Fibroblast of skin of right biceps (primary cell): ENCODE results near the gene FBXO11.

Experiments used
- DNase-seq: peaks from one replicate; pipeline ENCODE4 v3.0.0-alpha.2; 2013

Gene FBXO11

DNA sequence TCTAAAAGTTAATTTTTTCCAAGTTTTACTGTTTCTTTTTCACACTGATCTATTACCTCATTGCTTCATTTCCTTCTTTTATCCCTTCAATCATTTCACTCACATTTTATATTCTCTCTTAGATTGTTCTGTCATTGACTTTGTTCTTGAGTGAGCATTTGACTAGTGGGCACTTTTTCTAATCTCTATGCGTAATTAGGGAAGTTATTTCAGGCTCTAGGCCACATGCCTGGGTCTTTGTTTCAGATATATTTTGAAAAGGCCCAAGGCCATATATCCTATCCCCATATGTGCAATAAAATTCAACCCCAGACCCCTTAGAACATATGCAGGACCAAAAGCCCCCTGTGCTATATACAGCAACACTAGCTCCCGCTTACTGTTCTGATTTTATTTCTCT, 62.1 kb downstream of the FBXO11 start:
- DNase-seq: no peak

DNA sequence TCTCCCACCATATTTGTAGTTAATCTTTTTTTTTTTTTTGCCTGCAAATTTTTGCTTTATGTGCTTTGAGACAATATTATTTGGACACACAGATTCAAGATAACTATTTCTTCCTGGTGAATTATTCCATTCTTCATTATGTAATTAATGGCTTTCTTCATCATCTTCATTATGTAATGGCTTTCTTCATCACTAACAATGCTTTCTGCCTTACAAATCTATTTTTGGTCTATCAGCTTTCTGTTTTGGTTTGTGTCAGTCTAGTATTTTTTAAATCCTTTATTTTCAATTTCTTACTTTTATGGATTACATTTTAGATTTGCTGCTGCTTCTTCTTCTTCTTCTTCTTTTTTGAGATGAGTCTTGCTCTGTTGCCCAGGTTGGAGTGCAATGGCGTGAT, 62.9 kb downstream of the FBXO11 start:
- DNase-seq: no peak

DNA sequence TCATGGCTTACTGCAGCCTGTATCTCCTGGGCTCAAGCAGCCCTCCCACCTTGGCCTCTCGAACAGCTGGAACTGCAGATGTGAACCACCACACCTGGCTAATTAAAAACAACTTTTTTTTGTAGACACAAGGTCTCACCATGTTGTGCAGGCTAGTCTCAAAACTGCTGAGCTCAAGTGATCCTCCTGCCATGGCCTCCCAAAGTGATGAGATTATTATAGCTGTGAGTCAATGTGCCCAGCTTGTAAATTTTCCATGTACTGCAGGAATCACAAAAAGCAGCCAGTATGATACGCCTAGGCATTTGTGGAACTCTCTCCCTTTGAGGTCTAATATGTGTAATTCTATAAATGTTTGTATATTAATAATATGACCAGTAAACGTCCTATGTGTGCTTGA, 63.5 kb downstream of the FBXO11 start:
- DNase-seq: no peak

DNA sequence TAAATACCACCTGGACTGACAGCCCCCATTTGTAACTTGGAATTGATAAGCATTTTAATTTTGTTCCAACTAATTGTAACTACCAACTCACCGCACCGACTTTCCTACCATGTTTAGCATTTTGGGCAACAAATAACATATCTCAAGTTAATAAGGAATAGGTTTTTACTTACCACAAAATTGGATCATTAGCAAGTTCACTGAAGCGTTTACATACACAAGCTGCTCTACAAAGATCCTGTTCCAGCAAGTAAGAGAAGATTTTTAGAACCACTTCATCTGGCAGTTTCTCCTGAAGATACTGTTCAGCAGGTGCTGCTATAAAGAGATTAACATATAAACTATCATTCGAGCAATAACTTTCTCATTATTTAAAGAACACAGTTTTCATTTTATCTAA, 67.6 kb downstream of the FBXO11 start:
- DNase-seq: no peak

DNA sequence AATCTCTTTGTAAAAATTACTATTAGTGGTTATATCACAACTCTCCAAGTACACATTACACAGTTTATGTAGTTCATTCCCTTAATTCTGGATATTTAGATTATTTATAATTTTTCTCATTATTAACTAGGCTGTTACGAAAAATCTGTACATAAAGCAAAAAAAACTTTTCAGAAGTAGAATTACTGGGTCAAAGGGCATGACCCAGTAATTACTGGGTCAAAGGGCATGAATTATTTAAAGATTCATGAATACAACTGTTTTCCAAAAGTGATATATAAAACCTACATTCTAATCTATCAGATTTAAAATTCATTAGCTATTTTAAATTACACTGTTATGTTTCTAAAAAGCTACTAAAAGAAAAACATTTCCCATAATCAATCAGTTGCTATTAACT, 68.0 kb downstream of the FBXO11 start:
- no peak for DNase-seq

DNA sequence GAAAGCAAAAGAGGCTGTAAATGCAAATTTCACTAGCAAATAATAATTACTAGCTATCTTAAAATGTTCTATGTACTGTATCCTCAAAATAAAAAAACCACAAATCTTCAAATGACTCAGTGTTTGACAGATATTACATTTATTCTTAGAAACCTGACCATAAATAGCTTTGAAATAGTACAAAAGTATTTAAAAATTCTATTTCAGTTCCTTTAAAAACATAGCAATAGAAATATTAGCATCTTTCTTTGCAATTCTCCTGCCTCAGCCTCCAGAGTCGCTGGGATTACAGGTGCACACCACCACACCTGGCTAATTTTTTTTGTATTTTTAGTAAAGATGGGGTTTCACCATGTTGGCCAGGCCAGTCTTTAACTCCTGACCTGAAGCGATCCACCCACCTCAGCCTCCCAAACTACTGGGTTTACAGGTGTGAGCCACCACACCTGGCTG, 72.8 kb downstream of the FBXO11 start:
- DNase-seq: no peak

DNA sequence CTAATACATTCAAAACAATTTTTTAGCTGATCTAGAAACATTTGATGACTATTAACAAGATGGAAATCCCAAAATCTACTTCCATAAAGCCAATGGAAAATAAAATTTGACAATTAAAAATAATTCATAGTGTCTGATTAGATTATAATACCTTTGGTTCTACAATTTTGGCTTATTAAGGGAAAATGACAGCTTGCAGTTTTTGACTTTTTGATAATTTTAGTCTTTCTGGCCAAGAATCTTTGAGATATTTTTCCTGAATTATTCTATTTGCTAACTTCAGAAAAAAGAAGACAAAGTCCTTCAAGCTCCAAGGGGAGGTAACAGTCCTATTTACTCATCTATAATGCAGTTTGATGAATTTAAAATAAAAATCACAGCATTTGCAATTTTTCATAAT, 83.8 kb downstream of the FBXO11 start:
- no peak for DNase-seq

DNA sequence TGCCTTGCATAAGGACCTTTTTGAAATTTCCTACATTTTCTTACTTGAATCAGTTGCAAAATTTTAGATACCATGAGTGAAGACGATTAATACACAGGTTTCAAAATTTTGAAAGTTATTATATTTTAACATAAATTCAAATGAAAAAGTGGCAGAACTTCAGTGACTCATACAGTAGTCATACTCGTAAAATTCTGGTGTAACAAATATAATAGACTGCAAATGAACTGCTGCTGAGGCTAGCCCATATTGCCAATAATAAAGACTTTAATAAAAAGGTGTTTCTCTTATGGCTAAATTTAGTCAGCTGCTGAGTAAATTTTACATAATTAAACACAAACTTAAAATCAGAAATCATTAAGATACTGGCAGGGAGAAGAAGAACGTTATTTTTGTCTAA, 86.5 kb downstream of the FBXO11 start:
- DNase-seq: no peak

DNA sequence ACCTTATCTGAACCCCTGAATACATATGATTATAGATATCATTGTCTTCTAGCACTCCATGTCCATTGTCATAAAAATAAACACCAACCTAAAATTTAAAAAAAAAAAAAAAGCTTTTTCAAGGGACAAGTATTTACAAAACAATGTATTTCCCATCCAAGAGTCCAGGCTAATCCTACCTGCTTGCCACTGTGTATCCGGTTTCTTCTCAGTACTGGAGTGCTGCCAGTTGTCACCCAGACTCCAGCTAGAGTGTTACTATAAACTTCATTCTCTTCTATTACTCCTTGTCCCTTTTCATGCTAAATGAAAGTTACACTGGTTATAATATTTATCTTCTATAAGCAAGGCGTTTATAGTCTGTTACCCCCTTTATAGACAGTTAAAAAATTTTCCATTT, 87.5 kb downstream of the FBXO11 start:
- DNase-seq: no peak

DNA sequence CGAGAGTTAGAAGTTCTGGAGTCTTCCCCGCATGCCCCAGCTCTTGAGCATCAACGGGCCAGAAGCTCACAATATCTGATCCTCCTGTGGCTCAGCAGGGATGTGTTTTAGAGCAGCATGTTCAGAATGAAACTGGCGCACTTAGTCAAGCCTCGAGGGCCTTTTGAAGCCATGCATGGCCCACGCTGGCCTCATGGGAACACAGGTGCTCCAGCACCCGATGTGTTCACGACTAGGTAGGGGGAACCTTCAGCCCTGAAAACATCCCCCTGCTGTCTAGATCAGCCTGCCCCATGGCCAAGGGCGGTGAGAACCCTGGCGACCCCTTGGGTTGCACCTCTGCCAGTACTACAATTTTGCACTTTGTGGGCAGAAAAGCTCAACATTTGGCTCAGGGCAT, 90.5 kb downstream of the FBXO11 start:
- DNase-seq: no peak

DNA sequence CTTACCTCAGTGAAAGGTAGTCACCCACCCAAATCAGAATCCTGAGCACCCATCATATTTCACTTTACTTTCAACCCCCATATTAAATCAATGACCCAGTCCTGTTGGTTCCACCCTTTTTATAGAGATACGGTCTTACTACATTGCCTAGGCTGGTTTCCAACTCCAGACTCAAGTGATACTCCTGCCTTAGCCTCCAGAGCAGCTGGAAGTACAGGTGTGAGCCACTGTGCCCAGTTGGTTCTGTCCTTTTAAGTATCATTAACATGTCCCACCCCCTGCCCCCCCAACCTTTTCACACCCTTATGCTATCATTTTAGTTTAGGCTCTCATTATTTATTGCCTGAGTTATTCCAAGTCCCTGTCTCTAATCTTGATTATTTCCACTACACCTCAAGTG, 94.6 kb downstream of the FBXO11 start:
- no peak for DNase-seq

DNA sequence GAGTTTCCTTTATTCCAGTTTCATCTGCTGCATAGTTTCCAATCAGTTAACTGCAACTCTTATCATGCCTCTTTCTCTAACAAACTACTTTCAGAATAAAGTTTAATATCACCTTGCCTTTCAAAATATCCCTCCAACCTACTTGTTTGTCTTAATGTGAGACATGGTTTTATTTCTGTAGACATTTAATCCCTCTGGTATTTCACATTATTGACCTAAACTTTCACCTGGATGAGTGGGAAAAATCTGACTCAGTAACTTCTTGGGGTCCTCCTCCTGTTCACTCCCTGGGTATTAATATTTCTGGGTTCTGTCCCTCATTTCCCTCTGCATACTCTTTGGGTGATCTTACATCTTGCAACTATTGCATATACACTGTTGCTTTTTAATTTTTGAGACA, 95.4 kb downstream of the FBXO11 start:
- DNase-seq: peak; percentile 4

DNA sequence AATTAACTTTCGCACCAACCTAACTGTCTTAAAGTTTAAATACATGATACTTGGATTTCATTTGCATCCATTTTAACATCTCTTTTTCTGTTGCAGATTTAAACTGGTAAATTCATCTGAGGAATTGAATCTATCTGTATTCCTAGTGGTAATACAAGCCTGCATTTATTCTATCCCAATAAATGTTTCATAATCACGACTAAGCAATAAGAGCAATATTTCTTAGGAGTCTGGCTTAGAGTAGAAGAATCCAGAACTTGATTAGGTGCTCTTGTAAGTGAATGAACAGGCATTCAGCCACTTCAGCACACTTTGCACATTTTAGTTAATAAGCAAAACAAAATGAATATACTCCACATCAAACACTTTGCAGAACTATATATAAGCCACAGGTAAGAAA, 96.4 kb downstream of the FBXO11 start:
- DNase-seq: no peak

DNA sequence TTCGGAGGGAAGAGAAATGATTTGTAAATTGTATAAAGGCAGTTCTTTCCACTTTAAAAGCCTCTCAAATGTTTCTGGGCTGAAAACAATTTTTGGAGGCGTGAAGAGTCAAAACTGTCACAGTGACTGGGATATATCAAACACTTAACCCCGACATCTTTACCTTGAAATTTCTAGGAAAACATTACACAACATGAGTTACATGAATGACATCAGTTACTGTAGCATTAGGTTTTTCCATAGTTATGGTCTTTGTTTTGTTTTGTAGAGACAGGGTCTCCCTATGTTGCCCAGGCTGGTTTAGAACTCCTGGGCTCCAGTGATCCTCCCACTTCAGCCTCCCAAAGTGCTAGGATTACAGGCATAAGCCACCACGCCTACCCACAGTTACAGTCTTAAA, 97.7 kb downstream of the FBXO11 start:
- no peak for DNase-seq

DNA sequence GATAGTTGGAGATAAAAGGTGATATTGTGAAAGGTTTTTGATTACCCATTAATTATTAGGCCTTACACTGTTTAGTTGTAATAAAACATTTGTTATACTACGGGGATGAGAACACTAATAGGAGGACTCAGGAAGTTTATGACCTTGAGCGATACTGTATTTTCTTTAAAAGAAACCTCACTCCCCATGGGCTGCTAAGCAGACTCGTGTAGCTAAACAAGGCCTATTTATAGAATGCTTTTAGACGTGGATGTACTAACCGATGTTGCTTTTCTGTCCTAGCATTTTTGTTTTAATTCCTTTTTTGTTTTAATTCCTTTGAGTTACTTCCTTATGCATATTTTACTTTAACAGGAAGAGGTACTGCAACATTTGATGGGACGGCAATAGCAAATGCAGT, 100.4 kb downstream of the FBXO11 start:
- no peak for DNase-seq

DNA sequence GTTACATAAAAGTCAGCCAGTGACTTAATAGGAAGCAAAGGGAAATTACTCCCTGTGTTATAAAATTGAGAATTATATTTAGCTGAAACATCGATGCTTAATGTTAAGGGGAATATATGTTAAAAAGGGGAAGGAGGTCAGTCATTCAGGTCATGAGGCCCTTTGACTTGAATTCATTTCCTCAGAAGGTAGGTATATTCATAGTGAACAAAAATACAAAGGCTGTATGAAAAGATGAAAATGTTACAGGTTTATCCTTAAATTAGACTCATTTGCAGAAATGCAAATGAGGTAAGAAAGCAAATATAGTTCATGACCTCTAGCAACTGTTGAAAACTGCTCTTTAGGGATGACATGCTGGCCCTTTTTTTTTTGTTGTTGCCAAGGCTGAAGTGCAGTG, 102.5 kb downstream of the FBXO11 start:
- no peak for DNase-seq

DNA sequence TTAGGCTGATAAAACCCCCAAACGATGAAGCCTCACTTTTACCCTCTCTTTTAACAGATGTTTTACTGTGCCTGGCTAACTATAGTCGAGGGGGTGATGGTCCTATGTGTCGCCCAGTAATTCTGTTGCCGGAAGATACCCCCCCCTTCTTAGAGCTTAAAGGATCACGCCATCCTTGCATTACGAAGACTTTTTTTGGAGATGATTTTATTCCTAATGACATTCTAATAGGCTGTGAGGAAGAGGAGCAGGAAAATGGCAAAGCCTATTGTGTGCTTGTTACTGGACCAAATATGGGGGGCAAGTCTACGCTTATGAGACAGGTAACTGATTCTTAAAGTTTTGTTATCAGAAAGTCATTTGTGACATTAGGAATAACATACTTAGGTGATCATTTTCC, 102.9 kb downstream of the FBXO11 start:
- DNase-seq: no peak

DNA sequence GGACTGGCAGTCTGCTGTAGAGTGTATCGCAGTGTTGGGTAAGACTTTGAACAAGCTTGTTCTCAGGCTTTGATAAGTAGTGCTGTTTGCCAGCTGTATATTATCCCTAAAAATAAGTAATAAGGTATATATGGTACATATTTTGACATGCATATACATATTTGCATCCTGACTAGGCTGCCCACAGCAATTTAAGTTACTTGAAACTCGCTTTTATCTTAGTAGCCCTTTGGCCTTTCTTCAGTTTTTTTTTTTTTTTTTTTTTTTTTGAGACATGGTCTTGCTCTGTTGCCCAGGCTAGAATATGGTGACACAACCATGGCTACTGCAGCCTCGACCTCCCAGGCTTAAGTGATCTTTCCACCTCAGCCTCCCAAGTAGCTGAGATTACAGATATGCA, 105.2 kb downstream of the FBXO11 start:
- no peak for DNase-seq

DNA sequence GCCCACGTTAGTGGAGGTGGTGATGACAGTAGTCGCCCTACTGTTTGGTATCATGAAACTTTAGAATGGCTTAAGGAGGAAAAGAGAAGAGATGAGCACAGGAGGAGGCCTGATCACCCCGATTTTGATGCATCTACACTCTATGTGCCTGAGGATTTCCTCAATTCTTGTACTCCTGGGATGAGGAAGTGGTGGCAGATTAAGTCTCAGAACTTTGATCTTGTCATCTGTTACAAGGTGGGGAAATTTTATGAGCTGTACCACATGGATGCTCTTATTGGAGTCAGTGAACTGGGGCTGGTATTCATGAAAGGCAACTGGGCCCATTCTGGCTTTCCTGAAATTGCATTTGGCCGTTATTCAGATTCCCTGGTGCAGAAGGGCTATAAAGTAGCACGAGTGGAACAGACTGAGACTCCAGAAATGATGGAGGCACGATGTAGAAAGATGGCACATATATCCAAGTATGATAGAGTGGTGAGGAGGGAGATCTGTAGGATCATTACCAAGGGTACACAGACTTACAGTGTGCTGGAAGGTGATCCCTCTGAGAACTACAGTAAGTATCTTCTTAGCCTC, 107.2 kb downstream of the FBXO11 start:
- DNase-seq: no peak

DNA sequence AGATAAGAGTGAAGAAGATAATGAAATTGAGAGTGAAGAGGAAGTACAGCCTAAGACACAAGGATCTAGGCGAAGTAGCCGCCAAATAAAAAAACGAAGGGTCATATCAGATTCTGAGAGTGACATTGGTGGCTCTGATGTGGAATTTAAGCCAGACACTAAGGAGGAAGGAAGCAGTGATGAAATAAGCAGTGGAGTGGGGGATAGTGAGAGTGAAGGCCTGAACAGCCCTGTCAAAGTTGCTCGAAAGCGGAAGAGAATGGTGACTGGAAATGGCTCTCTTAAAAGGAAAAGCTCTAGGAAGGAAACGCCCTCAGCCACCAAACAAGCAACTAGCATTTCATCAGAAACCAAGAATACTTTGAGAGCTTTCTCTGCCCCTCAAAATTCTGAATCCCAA, 107.7 kb downstream of the FBXO11 start:
- DNase-seq: no peak

DNA sequence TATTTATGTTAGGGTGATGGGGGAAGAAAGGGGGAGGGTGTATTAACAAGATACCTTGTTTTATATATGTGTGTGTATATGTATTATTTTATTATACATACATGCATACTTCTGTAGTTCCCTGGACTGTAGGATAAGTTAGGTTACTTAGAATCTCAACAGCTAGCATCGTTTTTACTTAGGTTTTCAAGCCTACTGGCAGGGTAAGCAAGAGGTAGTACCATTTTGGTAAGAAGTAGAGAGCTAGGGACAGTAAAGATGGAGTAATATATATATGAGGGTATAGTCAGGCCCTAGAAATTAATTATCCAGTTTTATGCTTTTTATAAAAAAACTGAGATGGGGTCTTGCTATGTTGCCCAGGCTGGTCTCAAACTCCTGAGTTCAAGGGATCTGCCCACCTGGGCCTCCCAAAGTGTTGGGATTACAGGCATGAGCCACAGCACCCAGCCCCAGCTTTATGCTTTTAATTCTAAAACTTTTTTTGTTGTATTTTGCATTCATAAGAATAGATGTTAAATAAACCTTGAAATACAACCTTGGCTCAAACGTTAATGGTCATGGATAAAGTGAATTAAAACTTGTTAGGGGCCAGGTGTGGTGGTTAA, 110.1 kb downstream of the FBXO11 start:
- DNase-seq: no peak

DNA sequence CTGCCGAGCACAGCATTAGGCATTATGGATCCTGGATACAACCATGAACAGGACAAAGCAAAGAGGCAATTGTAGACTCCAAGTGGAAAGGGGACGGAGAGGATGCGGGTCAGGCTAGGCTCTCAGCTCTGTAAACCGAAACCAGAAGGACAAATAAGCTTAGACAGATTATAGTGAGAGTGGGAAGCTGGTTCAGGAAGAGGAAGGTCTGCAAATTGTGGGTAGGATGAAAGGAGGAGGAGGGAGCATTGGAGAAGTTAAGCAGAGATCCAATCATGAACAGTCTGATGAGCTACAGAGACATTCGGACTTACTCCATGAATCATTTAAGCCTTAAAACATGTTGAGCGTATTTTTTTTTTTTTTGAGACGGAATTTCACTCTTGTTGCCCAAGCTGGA, 120.3 kb downstream of the FBXO11 start:
- DNase-seq: no peak

DNA sequence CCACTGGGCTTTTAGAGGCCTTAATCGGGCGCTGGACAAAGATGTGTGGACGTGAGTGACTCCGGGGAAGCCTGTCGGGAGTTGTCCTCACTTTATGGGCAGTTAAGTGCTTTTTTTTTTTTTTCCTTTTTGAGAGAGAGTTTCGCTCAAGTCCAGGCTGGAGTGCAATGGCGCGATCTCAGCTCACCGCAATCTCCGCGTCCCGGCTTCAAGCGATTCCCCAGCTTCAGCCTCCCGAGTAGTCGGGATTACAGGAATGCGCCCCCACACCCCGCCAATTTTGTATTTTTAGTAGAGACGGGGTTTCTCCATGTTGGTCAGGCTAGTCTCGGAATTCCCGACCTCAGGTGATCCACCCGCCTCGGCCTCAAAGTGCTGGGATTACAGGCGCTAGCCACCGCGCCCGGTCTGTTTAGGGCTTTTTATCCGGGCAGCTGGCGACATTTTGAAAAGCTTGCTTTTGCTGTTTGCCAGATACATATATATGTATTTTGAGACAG, 121.9 kb downstream of the FBXO11 start:
- no peak for DNase-seq

DNA sequence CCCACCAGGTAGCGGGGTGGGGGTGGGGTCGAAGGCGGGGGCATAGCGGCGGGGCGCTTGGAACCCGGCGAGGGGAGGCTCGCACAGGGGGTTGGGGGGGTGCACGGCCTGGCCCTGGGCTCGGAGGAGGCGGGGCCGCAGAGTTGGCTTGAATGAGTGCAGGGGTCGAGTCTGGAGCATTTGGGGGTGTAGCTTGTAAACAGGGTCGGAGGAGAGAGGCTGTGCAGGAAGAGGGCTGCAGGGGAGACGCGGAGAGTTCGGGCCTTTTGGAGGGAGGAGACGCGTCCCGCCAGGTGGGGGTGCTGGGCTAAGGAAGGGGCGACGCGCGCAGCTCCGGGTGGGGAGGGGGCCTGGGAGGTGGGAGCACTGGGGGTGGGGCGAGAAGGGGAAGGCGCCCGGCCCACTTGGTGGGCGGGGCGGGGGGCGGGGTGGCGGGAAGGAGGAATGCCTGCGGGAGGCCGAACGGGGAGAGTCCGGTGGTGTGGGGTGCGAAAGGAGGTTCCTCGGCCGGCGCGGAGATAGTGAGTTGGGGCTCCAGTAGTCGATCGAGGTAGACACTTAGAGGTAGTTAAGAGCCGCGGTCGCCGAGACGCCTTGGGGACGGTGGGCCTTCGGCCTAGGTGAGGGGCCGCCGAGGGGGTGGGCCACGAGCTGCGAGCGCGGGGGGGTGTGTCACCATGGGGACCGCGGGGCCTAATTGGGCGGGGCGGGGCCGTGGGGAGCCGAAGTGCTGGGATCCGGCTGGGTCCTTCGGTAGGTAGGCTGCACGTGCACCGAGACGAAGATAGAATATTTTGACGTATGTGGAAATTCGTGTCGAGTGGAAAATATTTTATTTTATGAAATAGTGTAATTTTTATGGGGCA, 122.6 kb downstream of the FBXO11 start:
- DNase-seq: peak; percentile 64
